GM18499 (cell line): ENCODE results near the gene GRK6.
A peak's percentile ranks its signal among the peaks of the same experiment; 100 is the strongest.
"Not testable (repeated sequence)": the region's sequence is repeated elsewhere in the genome, so short reads cannot be mapped to it uniquely, and the experiment has no call there.

Source experiments
- ATAC-seq: cut with Tn5 transposase; IDR thresholded peaks from one replicate; pipeline ENCODE4 v1.9.1; 2021; ENCODE audit warnings: moderate number of reproducible peaks; ENCODE audit not compliant: insufficient read depth, unreplicated experiment

Gene GRK6

DNA sequence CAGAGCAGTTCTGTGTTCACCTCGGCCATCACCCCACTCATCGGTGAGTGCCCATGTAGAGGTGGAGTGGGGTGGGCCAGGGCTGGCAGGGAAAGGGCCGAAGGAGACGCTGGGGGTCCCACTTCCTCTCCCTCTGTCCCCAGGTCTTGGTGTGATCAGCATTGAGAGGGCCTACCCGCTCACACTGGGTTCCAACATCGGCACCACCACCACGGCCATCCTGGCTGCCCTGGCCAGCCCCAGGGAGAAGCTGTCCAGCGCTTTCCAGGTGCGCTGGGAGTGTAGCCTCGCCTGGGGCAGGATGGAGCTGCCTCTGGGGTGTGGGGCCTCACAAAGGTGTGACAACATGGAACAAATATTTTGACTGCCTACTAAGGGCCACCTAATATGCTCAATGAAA is 29.7 kb upstream of the GRK6 start:
- ATAC-seq: no peak

DNA sequence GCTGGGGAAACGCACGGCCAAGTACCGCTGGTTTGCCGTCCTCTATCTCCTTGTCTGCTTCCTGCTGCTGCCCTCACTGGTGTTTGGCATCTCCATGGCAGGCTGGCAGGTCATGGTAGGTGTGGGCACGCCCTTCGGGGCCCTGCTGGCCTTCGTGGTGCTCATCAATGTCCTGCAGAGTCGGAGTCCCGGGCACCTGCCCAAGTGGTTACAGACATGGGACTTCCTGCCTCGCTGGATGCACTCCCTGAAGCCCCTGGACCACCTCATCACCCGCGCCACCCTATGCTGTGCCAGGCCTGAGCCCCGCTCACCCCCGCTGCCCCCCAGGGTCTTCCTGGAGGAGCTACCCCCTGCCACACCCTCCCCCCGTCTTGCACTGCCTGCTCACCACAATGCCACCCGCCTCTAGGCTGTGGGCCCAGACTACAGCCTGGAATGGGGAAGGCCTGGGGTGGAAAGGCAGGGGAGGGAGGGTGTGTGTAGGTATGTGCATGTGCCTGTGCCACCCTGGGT is 28.5 kb upstream of the GRK6 start:
- ATAC-seq: no peak

DNA sequence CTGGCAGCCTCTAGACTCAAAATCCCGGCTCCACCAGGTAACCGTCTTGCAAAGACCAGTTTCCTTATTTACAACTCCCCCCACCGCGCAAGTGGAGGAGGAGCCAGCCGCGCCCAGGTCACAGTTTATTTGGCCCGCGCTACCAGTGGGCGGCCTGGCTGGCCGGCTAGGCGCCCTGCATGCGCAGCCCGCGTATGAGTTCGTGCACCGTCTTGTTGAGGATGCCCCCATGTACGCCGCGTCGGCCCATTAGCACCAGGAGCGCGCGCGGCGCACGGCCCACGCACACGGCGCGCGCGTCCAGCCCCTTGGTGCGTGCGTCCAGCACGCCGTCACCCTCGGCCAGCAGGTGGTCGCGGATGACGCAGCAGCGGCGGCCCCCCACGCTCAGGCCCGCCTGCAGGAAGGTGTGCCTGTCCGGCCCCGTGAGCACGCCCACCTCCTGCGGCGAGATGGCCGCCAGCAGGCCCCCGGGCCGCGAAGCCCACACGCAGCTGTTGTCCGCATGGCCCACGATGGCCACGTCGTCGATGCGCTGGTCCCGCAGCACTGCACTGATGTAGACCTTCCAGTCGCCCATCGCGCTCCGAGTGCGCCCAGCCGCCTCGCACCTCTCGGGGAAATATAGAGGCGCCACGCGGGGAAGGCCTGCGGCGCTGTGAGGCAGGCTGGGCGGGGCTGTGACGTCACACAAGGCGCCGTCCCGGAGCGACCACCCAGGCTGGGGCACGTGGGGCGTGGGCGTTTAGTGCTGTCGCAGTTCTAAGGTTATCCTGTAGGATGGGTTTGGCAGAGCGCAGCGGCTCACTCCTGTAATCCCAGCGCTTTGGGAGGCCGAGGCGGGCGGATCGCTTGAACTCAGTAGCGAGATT is 26.2 kb upstream of the GRK6 start, which contains the start of gene PFN3:
Gene PFN3 (minus strand): TSS at position 665 of the 872 bp plus-strand sequence. CDS start 85 bp downstream, at position 580.
- no peak for ATAC-seq

DNA sequence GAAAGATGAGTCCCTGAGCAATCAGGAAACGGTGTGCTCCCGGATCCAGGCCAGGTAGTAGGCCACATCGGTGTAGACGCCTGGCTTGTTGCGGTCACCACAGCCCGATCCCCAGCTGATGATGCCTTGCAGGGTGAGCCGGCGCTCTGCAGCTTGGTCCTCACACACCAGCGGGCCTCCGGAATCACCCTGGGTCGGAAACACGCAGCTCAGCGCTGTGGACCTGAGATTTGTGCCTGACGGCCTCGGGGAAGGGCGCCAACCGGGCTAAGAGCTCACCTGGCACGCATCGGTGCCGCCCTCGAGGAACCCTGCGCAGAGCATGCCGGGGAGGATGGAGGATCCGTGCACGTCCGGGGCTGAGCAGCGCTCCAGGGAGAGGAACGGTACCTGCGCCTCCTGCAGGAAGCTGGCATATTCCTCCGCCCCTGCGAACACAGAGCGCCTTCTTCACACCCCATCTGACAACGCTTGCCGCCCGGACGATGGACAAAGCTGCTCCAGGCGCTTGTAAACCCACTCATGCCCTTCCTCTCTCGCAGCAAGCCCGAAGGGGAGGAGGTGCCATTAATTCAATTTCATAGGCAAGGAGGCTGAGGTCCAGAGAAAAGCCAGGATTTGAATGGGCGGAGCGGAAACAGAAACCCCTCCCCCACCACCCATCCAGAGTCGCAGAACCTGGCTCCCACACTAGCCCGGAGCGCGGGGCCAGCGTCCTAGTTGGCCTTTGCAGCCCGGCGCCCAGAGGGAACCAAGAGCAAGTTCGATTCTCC is 24.0 kb upstream of the GRK6 start:
- no peak for ATAC-seq

DNA sequence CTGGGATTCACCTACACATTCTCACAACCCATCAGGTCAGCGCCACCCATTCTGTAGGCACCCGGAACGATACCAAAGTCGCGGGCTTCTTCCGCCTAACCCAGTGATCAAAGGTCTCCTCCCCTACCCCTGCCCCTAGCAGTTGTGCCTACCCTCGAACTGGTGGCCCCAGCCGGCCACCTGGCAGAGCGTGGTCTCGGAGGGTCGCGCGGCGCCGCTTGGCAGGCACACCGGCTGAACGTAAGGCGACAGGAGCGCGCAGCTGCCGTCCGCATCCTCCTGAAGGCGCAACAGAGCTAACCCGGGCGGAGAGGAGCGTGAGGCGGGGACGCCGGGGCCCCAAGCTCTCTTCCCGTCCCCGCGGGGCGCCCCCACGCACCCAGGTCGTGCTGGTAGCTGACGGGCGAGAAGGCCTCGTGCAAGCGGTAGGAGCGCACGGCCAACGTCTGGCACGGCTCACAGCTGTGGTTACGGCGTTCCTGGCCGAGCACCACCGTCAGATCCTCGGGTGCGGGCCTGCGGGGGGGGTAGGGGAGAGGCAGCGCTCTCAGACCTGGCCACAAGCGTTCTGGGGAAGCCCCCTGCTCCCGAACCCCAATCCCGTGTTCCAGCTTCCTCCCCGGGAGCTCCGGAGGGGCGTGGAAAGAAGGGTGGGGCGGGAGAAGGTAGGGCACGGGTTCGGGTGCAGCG is 23.2 kb upstream of the GRK6 start:
- peak; percentile 18 for ATAC-seq

DNA sequence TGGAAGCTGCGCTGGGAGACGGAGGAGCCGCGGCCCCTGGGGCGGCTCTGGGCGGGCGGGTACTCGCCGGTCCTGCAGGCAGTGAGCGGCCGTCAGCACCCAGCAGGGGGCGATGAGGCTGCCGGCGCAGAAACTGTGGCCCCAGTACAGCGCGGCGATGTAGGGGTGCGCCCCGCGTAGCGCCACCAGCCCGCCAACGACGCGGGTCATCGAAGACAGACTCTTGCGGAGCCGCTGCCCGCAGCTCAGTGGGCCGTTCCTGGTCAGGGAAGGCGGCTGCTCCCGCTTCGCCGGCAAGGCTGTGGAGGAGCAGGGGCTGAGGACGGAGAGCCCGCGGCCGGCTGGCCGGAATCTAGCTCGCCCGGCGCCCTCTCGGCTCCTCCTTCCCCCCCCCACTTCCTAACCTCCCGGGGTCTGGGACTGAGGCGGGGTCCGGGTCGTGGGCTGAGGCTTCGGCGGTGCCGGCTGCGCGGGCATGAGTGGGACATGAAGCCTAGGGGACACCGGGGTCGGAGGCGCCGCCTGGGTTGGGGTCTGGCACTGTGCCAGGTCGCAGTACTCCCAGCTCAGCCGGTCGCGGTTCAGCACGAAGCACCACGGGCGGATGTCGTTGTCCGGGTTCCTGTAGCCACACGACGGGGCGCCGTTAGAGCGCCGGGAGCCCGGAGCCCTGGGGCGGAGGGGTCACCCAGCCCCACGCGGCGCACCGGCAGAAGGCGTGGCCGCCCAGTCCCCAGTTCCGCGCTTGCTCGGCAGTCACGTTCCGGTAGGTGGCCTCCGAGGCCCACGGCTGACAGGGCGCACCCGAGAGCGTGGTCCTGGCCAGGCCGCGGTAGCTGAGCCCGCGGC is 22.5 kb upstream of the GRK6 start:
- ATAC-seq: peak; percentile 44

DNA sequence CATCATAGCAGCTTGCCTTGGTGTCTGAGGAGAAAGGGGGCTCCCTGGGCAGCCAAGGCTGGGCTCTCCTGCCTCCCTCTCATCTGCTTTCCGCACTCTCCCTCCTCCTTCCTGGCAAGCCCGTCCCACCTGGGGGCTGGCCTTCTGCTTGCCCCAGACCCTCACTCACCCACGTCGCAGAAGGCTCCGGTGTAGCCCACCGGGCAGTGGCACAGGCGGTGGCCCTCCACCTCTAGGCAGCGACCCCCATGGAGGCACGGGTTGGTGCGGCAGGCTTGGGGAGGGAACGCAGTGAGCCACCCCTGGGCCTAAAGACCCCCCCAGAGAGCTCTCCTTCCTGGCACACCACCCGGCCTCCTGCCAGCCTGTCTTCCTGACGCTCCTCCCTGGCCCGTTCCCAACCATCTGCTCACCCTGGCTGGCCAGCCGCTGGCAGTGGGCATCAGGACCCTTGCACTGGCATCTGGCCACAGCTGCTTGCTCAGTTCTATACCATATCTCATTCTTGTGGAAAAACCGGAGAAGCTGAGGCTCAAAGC is 21.8 kb upstream of the GRK6 start:
- no peak for ATAC-seq

DNA sequence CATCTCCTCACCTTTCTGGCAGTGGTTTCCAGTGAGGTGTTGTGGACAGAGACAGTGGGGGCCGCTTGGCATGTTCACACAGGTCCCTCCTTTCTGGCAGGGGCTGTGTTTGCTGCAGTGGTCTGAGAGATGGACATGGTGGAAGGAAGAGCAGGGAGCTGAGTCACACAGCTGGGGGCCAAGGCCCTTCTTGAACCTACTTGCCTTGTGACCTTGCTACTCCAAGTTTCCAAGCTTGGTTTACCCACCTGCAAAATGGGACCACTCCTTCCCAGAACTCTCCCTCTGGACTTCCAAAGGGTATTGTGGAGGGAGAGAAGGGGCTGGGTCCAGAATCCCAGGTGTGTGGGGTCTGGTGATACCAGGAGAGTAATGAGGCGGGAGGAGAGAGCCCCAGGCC is 21.2 kb upstream of the GRK6 start:
- ATAC-seq: no peak

DNA sequence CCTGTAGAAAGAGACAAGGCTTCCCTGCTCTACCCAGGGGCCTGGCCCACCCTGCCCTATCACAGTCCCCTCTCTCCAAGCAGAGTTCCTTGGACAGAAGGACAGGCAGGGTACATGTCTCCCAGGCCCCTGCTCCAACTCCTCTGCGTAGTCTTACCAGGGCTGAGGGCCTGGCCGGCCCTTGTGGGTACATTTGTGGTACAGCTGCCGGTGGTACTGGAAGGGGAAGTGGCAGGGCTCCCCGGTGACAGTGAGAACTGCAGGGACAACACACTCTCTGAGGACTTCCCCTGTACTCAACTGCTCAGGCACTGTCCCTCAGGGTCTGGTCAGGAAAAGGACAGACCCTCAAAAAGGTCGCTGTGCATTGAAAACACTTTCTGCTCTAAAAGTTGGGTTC is 20.7 kb upstream of the GRK6 start:
- no peak for ATAC-seq

DNA sequence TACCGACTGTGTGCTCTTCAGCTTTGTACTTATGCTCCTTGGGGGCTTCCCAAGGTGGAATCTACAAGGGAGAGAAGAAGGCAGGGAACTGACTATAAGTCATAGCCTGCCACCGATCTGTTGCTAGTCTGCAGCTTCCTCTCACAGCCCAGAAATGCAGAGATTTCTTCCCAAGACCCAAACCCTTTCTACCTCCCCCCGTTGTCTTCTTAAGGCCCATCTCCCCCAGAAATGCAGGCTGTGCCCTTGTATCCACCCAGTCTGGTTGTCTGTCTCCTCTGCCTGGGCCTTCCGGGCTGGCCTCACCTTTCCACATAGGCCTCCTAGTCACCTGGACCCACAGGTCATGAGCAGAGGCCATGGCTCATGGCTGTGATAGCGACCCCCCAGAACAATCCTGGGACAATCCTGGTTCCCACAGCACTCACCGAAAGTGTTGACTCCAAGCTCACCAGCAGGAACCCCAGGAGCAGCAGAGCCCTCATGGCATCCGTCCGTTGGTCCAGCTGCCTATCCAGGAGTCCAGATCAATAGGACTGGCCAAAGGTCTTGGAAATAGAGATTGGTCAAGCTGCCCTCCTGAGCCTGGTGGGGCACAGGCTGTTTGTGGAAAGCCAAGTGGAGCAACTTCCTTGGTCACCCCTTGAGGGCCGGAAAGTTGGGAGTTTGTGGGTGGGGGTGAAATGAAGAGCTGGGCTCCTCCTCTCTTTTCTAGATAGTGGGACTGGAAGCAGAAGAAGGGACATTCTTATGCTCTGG is 17.3 kb upstream of the GRK6 start, which contains the start of gene F12:
Gene F12 (minus strand): TSS at position 522 of the 759 bp plus-strand sequence. CDS start 37 bp downstream, at position 485.
- ATAC-seq: no peak

DNA sequence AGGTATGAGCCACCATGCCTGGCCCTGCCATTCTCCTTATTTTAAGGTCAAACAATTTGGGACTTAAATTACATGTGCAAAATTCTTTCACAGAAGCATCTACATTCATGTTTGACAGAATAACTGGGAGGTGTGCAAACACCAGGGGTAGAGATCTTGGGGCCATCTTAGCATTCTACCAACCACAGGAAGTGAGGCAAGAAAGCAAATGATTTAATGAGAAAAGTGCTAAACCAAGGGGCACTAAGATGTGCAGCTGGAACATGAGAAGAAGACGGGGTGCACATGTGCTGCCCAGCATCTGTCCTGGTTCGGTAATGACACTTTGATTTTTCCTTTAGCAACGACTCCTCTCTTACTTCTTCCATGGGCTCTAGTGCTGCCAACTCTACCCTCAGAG is 15.9 kb upstream of the GRK6 start:
- ATAC-seq: no peak

DNA sequence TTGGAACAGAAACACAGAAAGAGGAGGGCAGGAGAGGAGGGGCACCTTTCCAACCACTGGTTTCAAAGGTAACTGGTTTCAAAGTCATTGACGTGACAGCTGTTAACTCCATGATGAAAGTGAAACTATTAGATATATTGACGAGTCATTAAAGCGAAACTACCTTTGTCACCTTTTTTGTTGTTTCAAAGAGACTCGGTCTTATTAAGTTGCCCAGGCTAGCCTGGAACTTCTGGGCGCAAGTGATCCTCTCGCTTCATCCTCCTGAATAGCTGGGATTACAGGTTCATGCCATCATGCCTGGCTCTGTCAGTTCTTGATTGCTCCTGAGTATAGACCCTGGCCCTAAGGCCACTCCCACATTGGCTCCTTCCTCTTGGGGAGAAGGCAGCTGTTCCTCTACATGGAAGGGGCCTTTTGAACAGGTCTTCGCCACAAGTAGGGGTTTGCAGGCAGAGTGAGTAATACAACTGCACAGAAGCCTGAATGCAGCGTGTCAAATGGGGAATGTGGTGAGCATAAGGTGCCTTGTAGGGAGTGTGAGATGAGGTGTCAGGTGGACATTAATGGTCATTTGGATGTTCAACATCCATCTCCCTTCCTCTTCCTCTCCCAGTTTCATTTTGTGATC is 13.8 kb upstream of the GRK6 start:
- no peak for ATAC-seq

DNA sequence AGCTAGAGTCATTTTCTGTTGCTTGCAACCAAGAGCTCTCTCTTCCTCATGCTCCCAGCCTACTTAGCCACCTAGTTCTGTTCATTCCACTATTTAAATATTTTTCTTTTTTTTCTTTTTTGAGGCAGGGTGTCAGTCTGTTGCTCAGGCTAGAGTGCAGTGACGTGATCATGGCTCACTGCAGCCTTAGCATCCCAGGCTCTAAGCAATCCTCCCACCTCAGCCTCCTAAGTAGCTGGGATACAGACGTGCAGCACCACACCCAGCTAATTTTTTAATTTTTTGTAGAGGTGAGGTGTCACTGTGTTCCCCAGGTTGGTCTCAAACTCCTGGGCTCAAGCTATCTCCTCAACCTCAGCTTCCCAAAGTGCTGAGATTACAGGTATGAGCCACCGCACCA is 12.0 kb upstream of the GRK6 start:
- ATAC-seq: no peak

DNA sequence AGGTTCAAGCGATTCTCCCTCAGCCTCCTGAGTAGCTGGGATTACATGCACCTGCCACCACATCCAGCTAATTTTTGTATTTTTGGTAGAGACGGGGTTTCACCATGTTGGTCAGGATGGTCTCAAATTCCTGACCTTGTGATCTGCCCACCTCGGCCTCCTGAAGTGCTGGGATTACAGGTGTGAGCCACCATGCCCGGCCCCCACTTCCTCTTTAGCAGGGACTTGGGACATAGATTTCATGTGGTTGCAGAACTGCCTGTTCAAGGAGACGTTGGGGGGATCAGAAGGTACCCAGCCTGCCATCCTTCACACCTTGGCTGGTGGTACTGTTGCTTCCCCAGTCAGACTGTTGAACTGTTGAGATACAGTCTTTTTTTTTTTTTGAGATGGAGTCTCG is 9.4 kb upstream of the GRK6 start:
- not testable (repeated sequence) for ATAC-seq

DNA sequence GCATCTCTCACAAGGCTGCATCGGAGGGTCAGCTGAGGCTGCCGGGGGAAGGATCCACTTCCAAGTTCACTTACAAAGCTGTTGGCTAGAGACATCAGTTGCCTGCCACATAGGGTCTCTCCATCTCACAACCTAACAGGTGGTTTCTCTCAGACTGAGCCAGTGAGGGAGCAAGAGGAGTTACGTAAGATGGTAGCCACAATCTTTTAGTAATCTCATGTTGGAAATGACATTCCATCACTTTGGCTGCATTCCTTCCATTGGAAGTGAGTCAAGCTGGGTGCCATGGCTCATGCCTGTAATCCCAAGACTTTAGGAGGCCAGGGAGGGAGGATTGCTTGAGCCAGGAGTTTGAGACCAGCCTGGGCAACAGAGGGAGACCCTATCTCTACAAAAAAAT is 7.4 kb upstream of the GRK6 start:
- ATAC-seq: no peak

DNA sequence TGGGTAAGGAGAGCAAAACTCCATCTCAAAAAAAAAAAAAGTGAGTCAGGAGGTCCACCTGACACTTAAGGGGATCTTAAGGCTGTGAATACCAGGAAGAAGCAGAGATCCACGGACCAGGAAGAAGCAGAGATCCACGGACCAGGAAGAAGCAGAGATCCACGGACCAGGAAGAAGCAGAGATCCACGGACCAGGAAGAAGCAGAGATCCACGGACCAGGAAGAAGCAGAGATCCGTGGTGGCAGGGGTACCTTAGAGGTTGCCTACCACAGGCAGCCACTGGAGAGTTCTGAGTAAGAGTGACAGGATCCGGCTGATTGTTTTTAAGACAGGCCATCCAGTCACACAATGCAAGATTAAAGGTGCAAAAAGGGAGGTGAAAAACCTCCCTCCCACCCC is 6.0 kb upstream of the GRK6 start:
- not testable (repeated sequence) for ATAC-seq

DNA sequence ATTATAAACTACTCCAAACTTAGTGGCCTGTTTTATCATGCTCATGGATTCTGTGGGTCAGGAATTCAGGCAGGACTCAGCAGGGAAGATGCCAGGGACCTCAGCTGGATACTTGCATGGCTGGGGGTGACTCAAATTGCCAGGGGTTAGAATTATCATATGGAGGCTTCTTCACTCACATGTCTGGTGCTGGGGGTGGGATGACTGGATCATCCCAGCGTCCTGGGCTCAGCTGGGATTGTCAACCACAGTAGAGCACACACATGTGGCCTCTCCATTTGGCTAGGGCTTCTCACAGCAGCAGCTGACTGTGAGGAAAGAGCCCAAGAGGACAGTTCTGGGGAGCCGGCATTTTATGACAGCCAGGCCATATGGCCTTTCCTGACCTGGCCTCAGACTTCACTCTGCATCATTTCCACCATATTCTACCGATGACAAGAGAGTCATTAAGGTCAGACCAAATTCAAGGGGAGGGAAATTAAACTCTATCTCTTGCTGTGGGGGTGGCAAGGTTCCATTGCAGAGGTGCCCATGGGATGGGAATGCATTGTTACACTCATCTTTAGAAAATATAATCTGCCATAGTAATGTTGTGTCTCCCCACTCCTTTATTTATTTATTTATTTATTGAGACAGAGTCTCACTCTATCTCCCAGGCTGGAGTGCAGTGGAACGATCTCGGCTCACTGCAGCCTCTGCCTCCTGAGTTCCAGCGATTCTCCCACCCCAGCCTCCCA is 5.2 kb upstream of the GRK6 start:
- no peak for ATAC-seq

DNA sequence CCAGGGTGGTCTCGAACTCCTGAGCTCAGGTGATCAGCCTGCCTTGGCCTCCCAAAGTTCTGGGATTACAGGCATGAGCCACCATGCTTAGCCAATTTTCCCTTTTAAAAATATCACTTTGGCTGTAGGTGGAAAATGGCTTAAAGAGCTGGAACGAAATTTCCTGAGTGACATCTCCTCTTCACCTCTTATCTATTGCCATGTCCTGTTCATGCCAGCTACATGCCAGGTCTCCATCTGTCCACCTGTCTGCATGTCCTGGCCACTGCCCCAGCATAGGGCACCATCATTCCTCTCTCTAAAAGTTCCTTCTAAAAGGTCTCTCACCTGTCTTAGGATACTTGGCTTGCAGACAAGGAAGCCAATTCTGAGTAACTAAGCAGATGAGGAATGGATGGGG is 2.8 kb upstream of the GRK6 start:
- ATAC-seq: no peak
